NCI-H146 treated with DMSO at 0.1 percent for 48 hours (cell line): ENCODE data around the gene SLX9.

Experiments
- DNase-seq: peaks from one replicate; lab custom pipeline; 2025; ENCODE audit not compliant: unreplicated experiment; lab: John Stamatoyannopoulos, UW

Gene SLX9

DNA sequence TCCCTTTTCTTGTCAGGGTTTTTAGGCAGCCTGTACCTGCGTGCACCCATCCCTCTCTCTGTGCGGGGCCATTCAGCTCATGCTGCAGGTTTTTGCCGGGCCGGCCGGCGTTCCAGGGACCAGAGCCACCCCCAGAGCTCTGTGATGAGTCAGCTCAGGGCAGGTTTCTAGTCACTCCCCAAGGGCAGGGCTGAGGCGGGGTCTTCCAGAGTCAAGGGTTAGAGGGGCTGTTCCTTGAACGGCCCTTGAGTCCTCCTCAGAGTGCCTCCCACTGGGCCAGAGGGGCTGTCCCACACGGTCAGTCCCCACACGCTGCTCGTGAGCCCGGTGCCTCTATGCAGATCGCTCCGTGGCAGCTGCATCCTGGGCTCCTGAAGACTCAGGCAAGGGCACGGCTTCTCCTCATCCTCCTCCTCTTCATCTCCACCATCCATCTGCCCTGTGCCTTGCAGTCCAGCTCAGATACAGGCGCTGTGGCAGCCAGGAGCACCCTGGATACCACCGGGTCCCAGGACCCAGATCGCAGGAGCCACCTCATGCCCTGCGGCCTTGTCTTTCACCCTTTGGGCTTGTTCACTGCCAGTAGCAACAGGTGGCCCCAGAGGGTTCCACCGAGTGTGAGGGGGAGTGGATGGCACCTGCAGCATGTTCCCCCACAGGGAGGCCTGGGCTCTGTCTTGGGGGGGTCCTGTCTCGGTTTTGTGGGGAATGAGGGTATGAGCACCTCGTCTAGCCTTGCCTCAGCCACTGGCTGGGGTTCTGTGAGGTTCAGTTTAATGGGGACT, 17.4 kb downstream of the SLX9 start:
- DNase-seq, result no peak

DNA sequence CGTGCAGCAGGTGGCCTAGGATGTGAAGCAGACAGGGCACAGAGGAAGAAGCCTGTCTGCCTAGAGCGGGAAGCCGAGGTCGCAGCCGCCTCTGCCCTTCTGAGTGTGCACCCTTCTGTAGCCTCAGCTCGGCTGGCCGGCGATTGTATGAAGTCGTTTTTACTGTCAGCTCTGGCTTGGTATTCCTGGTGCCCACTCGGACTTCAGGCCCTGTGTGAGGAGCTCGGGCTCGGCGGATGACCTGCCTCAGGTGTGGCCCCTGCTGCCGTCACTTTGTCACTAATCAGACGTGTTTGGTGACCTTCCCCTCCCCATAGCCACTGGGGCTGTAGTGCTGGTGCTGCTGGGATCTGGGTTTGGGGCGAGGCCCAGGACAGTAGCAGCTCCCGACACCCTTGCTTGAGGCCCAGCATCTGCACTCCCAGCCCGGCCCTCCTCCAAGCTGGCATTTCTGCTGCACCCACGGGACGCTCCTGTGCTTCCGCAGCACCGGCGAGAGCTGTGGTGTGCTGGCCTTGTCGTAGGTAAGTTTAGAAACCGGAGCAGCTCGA, 18.1 kb downstream of the SLX9 start:
- no peak for DNase-seq

DNA sequence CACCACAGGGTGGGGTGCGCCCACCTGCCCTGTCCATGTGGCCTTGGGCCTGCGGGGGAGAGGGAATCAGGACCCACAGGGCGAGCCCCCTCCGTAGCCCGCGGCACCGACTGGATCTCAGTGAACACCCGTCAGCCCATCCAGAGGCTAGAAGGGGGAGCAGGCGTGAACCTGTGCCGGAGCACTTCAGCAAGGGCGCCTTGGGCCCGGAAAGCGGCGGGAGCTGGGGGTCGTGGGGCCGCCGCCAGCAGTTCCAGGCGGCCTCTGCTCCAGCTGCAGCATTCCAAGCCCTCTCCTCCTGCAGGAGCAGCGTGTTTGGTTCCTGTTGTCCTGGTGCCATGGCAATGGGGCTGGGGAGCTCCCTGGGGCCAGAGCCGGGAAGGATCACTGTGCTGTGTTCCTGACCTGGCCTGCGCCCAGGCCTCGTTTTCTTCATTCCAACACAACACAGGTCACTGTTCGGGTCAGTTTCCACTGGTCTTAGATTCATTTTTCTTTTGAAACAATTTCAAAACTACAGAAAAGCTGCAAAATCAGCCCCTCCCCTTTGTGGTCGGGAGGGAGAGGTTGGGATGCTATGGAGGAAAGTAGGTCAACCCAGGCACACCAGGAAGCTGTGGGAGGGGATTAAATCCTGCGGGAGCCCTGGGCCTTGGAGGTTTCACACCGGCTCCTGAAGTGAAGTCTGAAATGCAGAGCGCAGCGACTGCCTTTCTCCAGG, 18.8 kb downstream of the SLX9 start:
- DNase-seq, result no peak

DNA sequence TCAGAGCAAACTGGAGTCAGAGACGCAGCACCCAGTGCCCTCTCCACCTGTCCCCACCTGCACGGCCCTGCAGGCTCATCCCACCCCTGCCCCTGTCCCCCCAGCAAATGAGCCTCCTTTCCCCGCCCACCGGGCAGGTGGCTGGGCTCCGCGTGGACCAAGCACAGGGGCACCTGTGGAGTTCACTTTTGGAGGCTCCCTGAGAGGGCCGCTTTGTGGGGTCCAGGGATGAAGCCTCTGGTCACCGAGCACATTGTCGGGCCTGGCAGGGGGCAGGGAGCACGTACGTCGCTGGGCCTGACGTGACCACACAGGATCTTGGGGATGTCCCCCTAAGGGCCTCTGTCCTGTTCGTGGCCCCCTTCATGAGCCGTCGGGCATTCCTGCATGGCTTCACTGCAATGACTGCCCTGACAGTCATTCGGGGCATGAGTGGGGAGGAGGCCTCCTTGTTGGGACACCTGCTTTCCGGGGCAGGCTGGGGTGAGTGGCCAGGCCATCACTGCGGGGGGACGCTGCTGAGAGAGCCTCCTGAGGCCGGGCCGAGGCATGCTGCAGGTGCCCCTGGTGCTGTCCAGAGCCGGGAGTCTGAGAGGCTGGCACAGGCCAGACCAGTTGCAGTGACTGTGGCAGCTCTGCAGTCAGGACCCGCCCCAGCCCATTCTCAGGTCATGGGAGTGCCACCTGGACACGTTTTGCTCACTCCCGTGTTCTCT, 19.7 kb downstream of the SLX9 start:
- DNase-seq, result no peak

DNA sequence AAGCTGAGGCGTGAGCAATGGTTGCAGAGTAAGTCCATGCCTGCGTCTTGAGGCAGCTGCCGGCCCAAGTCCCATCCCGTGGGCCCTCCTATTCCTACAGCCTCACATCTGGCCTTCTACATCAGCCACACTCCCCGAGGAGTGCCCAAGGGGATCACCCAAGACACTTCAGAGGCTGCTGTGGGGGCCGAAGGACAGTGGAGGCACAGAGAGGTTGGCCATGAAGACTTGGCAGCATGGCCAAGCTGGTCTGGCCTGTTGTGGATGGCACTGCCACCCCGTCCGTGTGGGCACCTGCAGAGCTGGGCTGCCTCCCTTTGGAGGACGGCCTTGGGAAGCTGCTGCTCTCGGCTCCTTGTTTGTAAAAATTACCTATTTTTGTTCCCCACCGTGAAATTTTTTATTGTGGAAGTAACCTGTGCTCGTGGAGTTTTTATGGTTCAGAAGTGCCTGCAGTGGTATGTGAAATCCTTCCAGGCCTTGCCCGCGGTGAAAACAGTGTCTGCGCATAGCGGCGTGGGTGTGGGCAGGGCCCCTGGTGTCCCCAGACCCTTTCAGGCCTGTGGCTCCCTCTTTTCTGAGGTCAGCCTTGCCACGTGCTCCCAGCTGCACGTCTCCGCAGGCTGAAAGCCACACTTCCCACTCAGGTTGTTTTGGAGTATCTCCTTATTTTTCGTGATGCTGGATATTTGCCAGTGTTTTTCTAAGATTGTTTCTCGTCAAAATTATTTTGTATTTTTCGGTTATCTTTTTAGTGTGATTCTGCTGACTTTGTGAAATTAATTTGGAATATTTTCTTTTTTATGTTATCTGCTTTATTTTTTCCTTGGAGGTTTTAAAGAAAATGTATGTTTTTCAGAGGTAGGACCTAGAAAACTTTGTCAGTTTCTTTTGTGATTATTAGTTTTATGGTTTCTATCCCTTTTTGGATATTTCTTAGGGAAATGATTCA, 20.6 kb downstream of the SLX9 start:
- DNase-seq, result no peak

DNA sequence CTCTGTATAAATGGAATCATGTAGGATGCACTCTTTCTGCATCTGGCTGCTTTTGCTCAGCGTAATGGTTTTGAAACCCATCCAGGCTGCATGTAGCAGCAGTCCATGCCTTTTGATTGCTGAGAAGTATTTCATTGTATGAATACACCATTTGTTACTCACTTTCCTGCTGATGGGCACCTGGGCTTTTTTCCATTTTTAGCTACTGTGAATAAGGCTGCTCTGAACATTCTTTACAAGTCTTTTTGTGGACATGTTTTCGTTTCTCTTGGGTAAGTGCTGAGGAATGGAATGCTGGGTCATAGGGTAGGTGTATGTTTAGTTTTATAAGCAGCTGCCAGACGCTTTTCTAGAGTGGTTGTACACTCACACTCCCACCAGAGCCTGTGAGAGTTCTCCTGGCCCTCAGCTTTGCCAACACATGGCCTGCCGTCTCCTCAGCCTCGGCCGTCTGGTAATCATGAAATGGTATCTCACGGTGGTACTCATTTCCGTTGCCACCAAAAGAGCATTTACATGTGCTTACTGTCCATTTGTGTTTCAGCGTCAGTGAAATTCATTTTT, 22.7 kb downstream of the SLX9 start:
- no peak for DNase-seq

DNA sequence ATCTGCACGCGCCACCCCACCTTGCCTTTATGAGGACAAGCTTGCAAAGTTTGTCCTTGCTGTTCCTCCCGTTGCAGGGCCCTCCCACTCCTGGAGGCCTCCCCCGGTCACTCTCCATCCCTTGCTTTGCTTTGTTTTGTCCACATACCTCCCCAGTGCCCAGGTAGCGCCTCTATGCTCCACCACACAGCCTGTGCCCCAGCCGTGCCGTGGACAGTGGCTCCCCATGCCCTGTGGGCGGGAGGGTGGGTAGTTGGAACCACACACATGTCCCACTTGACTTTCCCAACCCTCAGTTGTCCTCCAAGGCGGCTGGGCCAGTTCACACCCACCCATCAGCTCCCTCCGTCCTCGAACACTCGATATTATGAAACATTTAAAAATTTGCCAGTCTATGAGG, 24.6 kb downstream of the SLX9 start:
- DNase-seq, result no peak

DNA sequence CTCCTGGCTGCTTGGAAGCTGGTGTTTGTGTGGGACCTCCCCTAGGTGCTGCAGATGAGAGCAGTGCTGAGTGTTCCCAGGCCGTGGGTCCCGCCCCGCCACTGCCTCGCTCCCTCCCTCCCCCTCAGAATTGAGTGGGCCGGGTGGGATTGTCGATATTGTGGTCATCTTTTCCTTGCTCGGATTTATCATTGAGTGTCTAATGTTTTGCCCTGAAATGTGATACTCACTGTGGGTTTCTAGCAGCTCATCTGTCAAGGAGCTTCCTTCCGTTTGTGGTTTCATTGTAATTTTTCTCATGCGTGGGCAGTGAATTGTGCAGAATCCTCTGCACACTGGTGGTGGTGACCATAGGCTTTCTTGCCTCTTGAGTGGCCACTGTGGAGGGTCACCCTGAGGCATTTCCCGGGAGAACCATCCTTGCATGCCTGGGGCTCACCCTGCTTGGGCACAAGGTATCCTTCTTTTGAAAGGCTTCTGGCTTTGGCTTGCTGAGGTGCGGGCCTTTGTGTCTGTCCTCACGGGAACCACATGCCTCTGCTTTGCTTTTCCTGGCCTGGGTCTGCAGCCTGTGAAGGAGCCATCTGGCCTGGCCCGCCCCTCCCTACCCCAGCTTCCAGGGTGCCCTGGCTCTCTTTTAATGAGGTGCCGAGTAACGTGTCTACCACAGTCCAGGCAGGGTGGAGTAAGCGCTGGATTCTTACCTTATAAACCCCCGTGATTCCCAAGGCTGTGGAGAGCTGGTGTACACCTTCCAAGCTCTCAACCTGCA, 25.6 kb downstream of the SLX9 start:
- no peak for DNase-seq

DNA sequence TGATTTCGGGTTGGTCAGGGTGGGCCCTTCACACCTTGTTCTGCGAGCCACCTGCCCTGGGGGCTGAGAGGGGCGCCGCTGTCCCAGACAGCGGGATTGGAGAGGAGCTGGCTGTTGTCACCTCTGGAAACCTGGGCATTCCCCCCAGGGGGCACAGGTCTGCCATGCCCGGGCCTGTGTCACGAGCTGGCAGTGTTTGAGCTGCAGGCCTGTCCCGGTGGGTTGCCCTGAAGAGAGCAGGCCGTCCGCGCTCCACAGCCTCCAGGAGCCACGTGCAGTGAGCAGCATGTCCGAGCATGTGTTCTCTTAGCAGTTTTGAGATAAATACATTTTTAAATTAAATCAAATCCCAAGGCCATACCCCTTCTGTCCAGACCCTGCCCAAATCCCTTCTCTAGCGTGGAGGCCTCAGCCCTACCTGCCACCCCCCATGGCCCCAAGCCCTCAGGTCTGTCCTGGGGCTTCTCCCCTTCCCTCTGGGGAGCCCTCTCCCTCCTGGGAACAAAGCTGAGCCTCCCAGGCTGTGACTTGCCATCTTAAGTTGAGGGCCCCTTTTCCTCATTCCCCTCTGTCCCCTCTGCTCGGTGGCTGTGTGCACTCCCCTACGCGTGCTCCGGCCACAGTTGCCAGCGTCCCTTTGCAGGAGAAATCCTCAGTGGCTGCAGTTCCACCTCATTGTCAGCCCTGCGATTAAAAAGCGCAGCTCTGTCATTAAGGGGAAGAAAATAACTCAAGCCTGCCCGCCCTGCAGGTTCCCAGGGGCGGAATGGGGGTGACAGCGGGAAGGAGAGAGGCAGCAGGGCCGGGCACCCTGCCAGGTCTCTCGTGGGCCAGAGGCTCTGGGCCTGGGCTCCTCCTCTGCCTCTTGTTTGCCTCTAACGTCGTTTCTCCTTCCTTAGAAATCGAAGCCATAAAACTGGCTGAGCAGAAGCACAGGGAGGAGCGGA, 26.6 kb downstream of the SLX9 start:
- no peak for DNase-seq

DNA sequence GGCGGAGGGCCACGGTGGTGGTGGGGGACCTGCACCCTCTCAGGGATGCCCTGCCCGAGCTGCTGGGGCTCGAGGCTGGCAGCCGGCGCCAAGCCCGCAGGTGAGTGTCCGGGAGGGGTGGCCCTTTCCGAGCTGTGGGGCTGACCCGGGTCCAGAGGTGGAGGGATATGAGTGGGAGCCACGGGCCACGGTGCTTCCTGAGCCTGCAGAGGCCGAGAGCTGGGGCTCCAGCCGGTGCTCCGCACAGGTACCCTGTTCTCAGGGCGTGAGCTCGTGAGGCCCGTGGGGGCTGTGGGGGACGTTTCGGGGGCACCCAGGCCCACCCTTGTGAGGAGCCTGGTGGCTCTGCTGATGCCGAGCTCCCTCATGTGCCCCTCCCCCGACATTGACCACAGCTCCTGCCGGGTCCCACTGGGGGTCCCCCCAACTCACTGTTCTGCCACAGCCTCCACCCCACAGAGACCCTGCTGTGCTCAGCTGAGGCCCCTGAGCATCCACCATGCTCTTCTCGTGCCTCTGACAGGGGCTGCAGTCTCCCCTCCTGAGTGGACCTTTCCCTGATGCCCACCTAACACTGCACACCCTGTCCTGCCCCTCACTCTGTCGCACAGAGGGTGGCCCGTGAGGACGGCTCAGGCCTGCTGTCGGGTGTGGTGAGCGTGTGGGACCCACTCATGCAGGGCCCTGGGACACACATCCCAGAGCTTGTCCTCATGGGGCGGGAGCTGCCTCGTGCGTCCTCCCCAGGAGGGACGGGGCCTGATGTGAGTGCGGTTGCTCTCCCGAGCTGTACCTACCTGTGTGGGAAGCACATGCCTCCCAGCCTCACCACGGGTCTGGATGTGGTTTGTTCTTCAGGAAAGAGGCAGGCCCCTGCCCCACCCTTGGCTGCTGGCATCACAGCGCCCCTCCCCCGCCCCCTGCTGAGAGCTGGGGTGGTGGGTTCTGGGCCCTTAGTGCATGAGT, 27.5 kb downstream of the SLX9 start:
- DNase-seq, result no peak

DNA sequence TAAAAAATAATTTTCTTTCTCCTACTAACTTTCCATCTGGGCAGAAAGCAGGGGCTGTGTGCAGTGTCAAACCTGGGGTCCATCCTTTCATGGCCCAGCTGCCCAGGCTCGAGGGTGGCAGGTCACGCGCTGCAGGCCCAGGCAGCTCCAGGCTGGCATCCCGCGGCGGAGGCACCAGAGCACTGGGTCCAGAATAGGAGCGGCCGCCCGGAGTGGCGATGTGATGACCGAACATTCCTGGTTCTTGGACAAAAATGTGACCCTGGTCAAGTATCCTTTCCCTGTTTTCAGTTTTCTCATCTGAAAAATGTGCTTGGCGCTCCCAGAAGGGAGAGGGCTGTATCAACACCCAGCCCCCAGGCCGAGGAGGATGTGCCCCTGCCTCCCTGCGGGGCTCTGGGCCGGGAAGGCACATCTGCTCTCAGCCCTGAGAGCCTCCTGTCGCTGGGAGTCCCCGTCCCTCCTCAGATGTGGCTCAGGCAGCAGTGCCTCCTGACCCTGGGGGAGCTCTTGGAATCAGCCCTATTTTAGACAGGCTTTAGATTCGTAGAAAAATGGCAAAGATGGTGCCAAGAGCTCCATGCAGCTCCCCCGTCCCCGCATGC, 29.3 kb downstream of the SLX9 start:
- no peak for DNase-seq

DNA sequence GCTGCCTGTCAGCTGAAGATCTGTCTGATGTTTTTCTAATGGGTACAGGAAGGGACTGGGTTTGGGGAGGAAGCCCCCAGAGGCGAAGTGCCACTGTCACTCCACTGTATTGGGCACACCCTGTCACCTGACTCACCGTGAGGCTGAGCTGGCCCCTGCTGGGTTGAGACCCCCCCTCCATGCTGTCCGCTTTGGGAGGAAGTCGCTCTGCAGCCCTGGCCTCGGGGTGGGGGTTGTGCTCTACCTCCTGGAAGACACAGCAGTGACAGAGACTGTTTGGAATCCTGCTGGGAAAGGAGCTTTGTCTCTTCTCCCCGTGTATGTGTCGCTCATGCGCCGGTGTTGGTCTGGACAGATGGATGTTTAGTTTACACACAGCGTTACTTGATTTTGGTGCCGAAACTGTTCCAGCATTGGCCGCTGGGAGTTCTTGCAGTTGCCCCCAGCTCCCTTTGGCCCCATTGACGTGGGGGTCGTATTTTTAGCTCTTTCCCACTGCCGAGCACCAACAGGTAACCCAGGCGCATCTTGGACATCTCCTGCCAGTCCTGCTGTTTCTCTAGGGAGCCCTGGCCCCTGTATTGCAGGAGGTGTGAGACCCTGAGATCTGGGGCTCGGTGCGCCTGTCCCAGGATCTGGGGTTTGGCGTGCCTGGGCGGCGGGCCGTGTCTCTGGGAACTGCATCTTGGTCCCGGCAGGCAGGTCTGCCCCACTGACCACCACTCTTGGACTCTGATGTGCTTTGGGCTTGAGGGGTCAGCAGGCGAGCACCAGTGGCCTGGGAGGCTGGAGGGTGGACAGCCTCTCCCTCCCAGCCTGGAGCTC, 30.3 kb downstream of the SLX9 start:
- no peak for DNase-seq

DNA sequence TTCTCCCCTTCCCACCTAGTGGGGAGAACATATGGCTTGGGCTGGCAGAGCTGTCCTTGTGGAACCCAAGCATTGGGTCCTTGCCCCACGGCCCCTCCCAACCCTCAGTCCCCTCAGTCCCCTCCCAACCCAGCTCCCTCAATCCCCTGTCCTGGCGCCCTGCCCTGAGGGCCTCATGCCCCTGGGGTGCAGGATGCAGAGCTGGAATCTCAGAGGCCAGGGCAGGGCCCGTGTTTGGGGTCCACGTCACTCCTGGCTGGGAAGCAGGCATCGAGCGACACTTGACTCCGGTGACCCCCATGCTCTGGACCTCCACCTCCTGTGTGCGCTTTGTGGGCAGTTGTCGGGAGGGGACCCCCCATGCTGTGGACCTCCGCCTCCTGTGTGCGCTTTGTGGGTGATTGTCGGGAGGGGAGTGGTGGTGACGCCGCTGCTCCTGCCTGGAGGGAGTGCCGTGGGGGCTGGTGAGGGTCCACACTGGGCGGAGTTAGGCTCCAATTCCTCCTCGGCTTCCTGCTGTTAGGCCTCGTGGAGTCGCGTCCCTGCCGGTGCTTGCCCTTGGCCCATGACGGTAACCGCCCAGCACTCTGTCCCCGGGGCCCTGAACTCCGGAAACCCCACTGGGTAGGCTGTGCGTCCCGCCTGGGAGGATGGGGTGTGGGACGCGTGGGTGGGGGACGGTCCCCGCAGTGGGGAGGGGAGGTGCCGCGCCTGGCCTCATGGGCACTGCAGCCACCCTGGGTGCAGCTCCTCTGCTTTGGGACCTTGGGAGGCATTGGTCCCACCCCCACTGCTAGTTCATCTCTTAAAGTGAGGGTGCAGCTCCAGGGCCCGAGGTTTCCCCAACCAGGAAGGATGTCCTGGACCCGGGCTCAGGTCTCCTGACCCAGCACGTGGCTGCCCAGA, 31.2 kb downstream of the SLX9 start:
- DNase-seq, result no peak

DNA sequence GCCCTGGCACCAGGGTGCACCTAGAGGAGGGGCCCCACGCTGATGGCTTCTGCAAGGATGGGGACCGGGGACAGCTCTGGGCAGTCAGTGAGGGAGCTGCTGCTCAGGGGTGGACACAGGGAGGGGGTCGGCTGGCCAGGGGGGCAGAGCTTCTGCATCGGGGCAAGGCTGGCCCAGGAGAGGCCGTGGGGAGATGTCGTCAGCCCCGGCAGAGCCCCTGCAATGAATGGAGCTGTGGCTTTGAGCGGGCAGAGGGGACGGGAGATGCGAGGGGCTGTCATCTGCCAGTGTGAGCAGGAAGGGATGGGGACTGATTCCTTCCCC, 31.8 kb downstream of the SLX9 start:
- DNase-seq, result no peak

DNA sequence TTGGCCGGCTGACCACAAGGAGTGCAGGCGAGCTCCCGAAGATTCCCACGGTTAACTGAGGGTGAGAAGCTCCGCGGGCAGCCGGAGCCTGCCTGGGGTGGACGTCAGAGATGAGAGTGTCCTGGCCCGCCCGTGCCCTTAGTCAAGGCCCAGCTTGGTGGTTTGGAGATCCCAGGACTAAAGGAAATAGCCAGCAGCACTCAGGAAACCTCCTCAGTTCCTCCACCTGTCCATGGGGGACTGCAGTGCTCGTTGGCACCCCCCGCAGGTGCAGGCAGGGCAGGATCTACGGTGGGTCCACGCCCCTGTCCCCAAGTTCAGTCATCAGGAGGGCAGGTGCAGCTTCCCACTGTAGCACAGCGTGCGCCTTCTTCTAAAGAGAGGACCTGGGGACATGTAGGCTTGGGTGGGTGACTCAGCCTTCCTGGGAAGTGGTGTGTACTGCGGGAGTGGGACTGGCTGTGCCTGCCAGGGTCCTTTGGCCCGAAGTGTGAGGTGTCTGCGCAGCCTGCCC, 32.5 kb downstream of the SLX9 start:
- DNase-seq, result no peak
